HPDE6-E6E7 (cell line): ENCODE data around the gene NUP93.

ENCODE experiments used
- DNase-seq: peaks from one replicate; pipeline ENCODE4 v3.0.0; 2011; ENCODE audit warnings: missing footprints; ENCODE audit errors: extremely low spot score

NUP93 gene

DNA sequence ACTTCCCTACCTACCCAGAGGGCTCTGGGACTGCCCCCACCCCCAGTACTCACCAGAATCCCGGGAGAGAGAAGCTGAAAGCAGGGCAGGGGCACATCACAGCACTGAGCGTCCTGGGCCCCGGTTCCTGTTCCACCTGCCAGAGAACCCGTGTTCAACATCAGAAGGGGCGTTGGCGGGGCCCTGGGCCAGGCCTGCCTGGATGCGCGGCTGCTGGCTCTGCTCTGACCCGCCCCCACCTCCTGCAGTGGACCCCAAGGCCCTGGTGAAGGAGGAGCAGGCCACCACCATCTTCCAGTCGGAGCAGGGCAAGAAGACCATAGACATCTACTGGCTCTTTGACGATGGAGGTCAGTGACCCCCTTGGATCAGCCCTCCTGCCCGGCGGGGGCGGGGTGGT is 162.8 kb downstream of the NUP93 start:
- no peak for DNase-seq

DNA sequence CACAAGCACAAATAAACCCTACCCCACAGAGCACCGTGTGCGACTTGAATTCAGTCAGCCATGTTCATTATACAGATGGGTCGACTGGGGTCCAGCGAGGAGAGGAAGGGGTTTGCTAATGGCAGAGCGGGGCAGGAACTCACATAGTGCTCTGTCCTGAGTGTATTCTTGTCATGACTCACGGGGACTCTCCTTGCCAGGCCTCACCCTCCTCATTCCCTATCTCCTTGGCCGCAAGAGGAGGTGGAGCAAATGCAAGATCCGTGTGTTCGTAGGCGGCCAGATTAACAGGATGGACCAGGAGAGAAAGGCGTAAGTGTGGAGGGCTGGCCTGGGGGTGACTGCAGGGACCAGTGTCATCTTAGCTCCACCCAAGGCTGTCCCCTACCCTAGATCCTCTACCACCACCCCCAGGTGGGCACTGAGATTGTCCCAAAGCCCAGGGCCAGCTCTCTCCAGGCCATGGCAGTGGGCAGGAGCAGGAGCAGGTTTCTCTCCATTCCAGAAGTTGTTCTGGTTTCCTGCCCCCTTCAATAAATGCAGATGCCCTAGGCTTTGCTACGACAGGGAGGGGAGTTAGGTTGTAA is 164.5 kb downstream of the NUP93 start:
- no peak for DNase-seq

GRCh38 chr16:56895813-56896212 is 165.9 kb downstream of the NUP93 start:
- no peak for DNase-seq

DNA sequence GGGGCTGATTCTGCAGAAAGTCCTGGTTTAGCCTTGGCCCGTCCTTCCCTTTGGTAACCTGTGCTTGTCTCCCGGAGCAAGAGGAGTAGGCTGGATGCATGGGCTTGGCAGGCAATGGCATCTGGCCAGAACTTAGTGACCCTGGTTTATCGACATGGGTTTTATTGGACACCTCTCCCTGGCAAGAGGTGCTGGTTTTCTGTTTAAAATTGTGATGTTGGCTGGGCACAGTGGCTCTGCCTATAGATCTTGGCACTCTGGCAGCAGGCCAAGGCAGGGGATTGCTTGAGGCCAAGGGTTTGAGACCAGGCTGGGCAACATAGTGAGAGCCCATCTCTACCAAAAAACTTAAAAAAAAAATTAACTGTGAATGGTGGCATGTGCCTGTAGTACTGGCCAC is 166.3 kb downstream of the NUP93 start:
- no peak for DNase-seq

GRCh38 chr16:56897026-56897799 is 167.3 kb downstream of the NUP93 start:
- DNase-seq = no peak

GRCh38 chr16:56898847-56899246 is 168.9 kb downstream of the NUP93 start:
- DNase-seq = no peak
